Osteoblast (primary cell): ENCODE results near the gene AHDC1. TPM values are rescaled to one million over a fixed set of nuclear protein-coding genes. Genes with fewer than 3 reads are reported as not detected.
"Not testable (repeated sequence)": the region's sequence is repeated elsewhere in the genome, so short reads cannot be mapped to it uniquely, and the experiment has no call there.

Source experiments
- DNase-seq: peaks from one replicate; pipeline ENCODE4 v3.0.0; 2011; ENCODE audit warnings: low spot score, mixed read lengths; ENCODE audit not compliant: insufficient read length; ENCODE audit errors: missing footprints
- H2AFZ ChIP-seq: 2 replicates; pipeline ENCODE4 v1.6.0; 2011; ENCODE audit warnings: mild to moderate bottlenecking, low read length
- H3K27ac ChIP-seq: 2 replicates; pipeline ENCODE4 v1.5.1; 2011; ENCODE audit warnings: mild to moderate bottlenecking, low read depth, low read length, moderate library complexity
- H3K27me3 ChIP-seq: 2 replicates; pipeline ENCODE4 v1.6.0; 2012; ENCODE audit warnings: mild to moderate bottlenecking, control low read depth, inconsistent platforms, low read length, moderate library complexity; ENCODE audit not compliant: insufficient read depth
- H3K36me3 ChIP-seq: 2 replicates; pipeline ENCODE4 v1.5.1; 2011; ENCODE audit warnings: mild to moderate bottlenecking, low read length, control low read depth, moderate library complexity; ENCODE audit not compliant: insufficient read depth
- H3K4me1 ChIP-seq: 2 replicates; pipeline ENCODE4 v1.5.1; 2011; ENCODE audit warnings: mild to moderate bottlenecking, low read length, control low read depth, moderate library complexity; ENCODE audit not compliant: insufficient read depth
- H3K4me2 ChIP-seq: 2 replicates; pipeline ENCODE4 v1.6.0; 2011; ENCODE audit warnings: mild to moderate bottlenecking, low read length; ENCODE audit not compliant: insufficient read depth
- H3K4me3 ChIP-seq: fragments of 200-600 bp; sonication (generic); 3 replicates; pipeline ENCODE4 v1.5.1; 2012; ENCODE audit warnings: mild to moderate bottlenecking, low read length, inconsistent platforms; ENCODE audit not compliant: insufficient read depth
- H3K79me2 ChIP-seq: 2 replicates; pipeline ENCODE4 v1.6.0; 2012; ENCODE audit warnings: mild to moderate bottlenecking, low read length, control low read depth, inconsistent platforms; ENCODE audit not compliant: insufficient read depth
- H3K9me3 ChIP-seq: 2 replicates; pipeline ENCODE4 v1.5.1; 2011; ENCODE audit warnings: low read depth, low read length, control low read depth
- H4K20me1 ChIP-seq: 2 replicates; pipeline ENCODE4 v1.6.0; 2012; ENCODE audit warnings: mild to moderate bottlenecking, low read length, control low read depth; ENCODE audit not compliant: insufficient read depth
- CTCF ChIP-seq: IDR thresholded peaks from 2 replicates; pipeline ENCODE4 v1.5.1; 2011; ENCODE audit warnings: mild to moderate bottlenecking, low read depth, low read length, moderate library complexity; ENCODE audit errors: extremely low read depth
- total RNA-seq: library from RNA; depleted of rRNA; stranded (reverse); fragments of >200 nt; gene quantifications from 2 replicates; pipeline ENCODE4 v1.2.3, GENCODE V29; 2012

AHDC1 gene
- total RNA-seq, 1 donor = 11.2 TPM

- Histone ChIP-seq H3K9me3 (no peaks in the 10 kb centered on the region), H3K79me2 (no peaks in the 10 kb centered on the region), H4K20me1 (no peaks in the 10 kb centered on the region), H2AFZ (no peak overlapping the region), H3K36me3 (no peaks in the 10 kb centered on the region), H3K27ac (no peak overlapping the region), H3K27me3 (no peaks in the 10 kb centered on the region), H3K4me3 (no peak overlapping the region), H3K4me2 (no peak overlapping the region), H3K4me1 (peaks cover 4% of the 10 kb centered on the region)
- DNase-seq = peak; percentile 18
- TF ChIP-seq CTCF = no peak
Measured at GRCh38 chr1:27622828-27623227, 18.9 kb upstream of the AHDC1 start.

- no peaks in the 10 kb centered on the region for H3K79me2 ChIP-seq
- no peaks in the 10 kb centered on the region for H4K20me1 ChIP-seq
- no peak overlapping the region for H3K4me3 ChIP-seq
- H3K27me3 ChIP-seq = no peaks in the 10 kb centered on the region
- peaks cover 4% of the 10 kb centered on the region for H3K4me1 ChIP-seq
- DNase-seq = peak; percentile 77
- H3K27ac ChIP-seq = no peak overlapping the region
- H3K9me3 ChIP-seq = no peaks in the 10 kb centered on the region
- no peaks in the 10 kb centered on the region for H3K36me3 ChIP-seq
- no peak overlapping the region for H2AFZ ChIP-seq
- TF ChIP-seq CTCF = no peak
- no peak overlapping the region for H3K4me2 ChIP-seq
Measured at GRCh38 chr1:27621051-27621920, 17.3 kb upstream of the AHDC1 start.

- H3K36me3 ChIP-seq, H3K4me1 ChIP-seq, H4K20me1 ChIP-seq, H3K79me2 ChIP-seq, H3K4me2 ChIP-seq, H3K9me3 ChIP-seq, H3K27me3 ChIP-seq, H3K4me3 ChIP-seq, H2AFZ ChIP-seq, H3K27ac ChIP-seq: not testable (repeated sequence)
- DNase-seq = peak; percentile 29
Measured at GRCh38 chr1:27619782-27620438, 16.0 kb upstream of the AHDC1 start.

- Histone ChIP-seq H3K36me3 (no peaks in the 10 kb centered on the region), H3K9me3 (no peaks in the 10 kb centered on the region), H3K4me2 (no peak overlapping the region), H3K4me3 (no peak overlapping the region), H2AFZ (no peak overlapping the region), H3K4me1 (peaks cover 4% of the 10 kb centered on the region), H4K20me1 (no peaks in the 10 kb centered on the region), H3K27me3 (no peaks in the 10 kb centered on the region), H3K79me2 (no peaks in the 10 kb centered on the region), H3K27ac (no peak overlapping the region)
- DNase-seq = peak; percentile 86
- TF ChIP-seq CTCF = no peak
Measured at GRCh38 chr1:27618341-27619082, 14.6 kb upstream of the AHDC1 start.
